Stimulated activated CD8-positive, alpha-beta memory T cell treated with anti-CD3 and anti-CD28 coated beads, Interleukin-4, amount 100 ng/mL, for 24 hours (primary cell): Measurements from ENCODE around the gene ZNF302.
A peak's percentile ranks its signal among the peaks of the same experiment; 100 is the strongest.

Source experiments
- DNase-seq: peaks from one replicate; pipeline ENCODE4 v3.0.0-alpha.2; 2020; ENCODE audit warnings: low read depth

The ZNF302 gene

DNA sequence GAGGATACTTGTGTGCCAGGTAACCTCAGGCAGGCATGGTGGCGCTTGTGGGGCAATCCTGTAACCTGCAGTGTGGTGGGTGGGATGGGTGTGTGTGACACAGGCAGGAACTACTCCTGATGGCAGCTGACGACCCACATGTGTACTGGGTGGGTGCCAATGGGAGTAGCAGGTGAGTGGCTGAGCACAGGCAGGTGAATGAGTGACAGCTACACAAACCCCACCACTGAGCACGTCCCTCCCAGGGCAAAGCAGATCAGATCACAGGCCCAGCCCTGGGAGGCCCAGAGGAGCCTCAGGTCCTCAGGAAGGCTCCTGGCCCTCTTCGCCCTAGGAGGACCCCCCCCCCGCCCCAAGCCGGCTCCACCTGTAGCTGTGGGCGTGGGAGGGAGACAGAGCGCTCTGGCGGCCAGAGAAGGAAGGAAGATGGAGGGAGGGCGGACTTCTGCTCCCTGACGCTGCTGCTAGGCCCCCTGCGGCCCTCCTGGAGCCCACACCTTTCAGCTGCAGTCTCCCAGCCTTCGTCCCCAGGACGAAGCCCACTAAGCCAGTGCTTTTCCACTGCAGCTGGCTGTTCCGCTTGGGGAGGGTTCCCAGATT lies 55.2 kb downstream of the ZNF302 start:
- no peak for DNase-seq

GRCh38 chr19:34733266-34733745 lies 55.8 kb downstream of the ZNF302 start:
- DNase-seq, result no peak

DNA sequence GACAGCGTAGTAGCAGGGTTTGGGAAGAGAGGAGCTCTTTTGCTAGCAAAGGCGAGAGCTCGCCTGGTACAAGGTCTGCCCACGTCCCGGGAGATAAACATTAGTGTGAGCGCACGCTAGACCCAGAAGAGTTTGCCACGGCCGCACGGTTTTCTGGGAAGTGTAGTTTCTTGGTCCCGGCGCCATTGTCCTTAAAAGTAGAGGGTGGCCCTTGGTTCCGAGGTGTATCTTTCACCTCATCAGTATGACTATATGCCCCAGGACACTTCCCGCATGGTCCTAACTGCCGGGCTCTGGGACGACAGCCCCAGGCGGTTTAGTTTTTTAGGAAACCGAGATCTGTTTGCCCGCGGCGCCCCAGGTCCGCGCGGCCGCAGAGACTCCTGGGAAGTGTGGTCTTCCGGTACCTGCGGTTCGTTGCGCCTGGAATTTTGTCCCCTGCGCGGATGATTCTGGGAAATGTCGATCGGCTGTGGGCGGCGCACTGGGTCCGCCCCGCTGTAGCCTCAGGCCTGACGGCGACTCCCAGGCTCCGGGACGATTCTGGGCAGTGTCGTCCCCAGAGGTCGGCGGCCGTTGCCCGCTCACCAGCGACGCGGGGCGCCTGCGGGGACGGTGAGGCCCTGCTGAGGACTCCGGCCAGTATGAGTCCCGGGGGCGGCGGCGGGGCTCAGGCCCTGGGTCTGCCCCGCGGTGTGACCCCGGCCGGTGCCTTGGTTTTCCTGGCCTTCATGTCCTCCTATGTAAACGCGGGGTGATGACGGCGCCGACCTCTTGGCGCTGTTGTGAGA lies 56.5 kb downstream of the ZNF302 start, which contains the start of gene ZNF181:
Gene ZNF181 (plus strand): TSS at position 498 of the 791 bp plus-strand sequence. CDS start 795 bp downstream, outside the sequence.
- DNase-seq, result peak; percentile 69

- DNase-seq, result no peak
Observed at GRCh38 chr19:34734537-34735103, 57.1 kb downstream of the ZNF302 start.
